Measurements from ENCODE around the gene RASAL2.
"Not testable (repeated sequence)": the region's sequence is repeated elsewhere in the genome, so short reads cannot be mapped to it uniquely, and the experiment has no call there.

The RASAL2 gene

DNA sequence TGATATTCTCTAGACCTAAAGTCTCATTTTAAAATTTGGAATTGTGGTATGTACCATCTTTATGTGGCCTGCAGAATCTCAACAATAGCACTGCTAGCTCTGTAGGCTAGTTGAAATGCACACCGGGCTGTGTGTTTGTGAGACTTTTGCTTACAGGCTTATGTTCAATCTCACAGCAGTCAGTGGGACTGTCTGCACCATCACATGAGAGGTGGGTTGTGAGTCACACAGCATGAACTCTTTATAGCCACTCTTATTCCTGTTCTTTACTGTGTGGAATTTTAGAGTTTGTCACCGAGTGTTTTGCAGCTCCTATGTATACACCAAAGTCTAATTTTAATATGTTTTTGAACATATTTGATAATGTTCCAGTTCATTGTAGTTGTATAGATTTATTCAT is 74.6 kb downstream of the RASAL2 start:
- no peak for DNase-seq

DNA sequence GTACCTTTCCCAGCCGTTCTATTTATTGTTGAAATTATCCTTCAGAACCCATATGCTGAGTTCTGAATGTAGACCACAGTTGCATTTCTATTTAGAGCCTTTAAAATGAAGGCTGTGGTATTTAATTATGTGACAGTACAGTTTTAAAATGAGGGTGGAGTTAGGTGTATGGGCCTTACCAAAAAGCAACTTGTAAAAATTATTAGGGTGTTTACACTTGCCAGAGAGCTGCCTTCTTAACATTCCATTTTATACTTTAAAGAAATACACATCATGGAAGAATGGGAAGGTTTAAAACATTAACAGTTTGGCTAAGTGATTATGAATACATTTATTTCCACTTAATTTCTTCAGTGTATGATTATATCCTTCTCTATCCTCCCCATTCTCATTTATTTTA is 75.7 kb downstream of the RASAL2 start:
- no peak for DNase-seq

DNA sequence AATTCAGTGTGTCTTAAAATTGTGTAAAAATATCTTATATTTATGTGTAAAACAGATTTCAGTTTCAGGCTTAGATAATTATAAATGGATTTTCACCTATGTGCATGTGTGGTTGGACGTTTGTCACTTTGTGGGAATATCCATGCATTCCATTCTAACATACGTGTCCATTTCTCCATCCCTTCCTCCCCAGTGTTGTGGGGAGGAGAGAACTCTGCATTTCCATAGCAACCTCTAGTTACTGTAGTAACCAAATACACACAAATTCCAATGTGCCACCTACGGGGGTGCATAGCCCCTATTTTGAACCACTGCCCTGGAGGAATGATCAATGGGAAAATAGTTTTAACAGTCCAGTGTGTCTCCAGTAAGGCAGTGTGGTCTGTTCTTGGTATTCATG is 79.0 kb downstream of the RASAL2 start:
- no peak for DNase-seq

GRCh38 chr1:178174539-178174938 is 80.6 kb downstream of the RASAL2 start:
- DNase-seq: no peak

DNA sequence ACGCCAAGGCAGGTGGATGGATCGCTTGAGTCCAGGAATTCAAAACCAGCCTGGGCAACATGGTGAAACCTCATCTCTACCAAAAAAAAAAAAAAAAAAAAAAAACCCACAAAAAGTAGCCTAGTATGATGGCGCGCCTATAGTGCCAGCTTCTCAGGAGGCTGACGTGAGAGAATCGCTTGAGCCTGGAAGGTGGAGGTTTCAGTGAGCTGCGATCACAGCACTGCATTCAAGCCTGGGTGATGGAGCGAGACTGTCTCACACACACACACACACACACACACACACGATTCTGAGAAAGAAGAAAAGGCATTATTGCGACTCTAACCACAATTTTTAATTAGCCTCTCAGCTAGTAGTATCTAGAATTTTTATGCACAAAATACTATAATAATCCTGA is 86.5 kb downstream of the RASAL2 start:
- no peak for DNase-seq

DNA sequence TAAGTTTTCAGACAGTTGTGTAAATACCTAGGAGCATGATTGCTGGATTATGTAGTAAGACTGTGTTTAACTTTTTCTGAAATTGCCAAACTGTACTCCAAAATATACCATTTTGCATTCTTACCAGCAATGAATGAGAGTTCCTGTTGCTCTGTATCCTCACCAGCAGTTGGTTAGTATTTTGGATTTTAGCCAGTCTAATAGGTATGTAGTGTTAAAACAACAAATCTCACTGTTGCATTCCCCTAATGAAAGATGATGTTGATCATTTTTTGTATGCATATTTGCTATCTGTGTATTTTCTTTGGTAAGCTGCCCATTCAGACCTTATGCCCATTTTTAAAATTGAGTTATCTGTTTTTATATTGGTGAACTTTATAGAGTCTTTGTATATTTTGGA is 89.9 kb downstream of the RASAL2 start:
- DNase-seq: no peak

DNA sequence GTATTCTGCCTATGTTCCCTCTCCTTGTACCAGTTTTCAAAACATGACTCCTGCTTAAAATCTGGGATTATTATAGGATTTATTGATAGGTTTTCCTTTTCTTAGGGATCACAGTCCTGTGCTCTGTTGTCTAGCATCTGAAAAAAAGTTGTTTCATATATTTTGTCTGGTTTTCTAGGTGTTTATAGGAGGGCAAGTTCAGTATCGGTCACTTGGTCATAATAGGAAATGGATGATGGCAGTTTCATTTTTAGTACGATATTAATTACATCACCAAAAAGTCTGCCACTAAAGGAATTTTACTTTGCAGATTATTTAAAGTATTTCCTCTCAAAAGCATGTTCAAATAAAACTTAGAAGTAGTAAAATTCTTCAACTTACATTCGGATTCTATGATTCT is 94.4 kb downstream of the RASAL2 start:
- no peak for DNase-seq

DNA sequence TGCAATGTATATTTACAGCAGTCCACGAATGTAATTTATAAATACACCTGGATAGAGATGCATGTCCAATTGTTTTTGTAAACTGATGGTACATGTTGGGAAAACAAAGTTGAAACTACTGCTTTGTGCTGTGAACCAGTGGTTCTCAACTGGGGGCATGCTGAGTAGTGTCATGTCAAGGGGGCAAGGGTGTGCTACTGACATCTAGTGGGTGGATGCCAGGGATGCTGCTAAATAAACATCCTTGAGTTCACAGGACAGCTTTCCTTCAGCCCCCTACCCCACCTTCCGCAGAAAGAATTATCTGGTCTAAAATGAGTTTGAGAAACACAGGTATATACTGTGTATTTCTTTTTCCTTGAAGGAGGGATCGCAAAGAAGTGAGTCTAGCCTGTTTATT is 95.9 kb downstream of the RASAL2 start:
- peak; percentile 48 for DNase-seq

DNA sequence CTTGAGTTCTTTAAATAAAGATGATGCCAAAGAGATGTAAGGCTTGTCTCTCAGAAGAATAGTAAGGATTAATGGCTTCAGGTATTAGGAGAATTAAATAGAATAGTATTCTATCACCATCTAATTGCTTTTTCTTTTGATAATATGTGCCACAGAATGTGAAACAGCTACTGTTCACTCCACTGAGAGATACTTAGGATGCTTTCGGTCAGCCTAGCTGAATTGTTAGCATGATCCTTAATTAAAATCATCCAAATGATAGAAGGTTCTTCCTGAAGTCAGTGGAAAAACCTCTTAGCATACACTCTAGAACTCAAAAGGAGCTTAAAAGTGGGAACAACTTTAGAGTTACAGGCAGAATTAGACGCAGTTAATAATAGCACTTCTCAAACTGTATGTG is 97.0 kb downstream of the RASAL2 start:
- DNase-seq: no peak

DNA sequence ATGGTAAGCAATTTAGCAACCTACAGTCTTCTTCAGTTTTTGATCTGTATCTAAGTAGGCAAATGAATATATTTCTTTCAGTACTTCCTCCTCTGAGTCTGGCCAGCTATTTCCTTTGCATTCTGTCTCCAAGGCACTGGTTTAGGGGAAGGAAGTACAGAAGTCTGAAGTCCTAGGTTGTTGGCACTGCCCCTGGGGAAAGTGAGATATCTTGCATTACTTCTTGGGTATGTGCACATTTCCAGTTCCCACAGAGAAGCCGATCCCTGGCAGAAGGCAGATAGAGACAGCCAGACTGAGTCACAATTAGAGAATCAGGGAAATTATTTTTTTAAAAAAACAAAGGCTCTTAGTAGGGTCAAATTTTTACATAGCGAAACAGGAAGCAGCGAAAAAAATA is 98.8 kb downstream of the RASAL2 start:
- DNase-seq: peak; percentile 27

DNA sequence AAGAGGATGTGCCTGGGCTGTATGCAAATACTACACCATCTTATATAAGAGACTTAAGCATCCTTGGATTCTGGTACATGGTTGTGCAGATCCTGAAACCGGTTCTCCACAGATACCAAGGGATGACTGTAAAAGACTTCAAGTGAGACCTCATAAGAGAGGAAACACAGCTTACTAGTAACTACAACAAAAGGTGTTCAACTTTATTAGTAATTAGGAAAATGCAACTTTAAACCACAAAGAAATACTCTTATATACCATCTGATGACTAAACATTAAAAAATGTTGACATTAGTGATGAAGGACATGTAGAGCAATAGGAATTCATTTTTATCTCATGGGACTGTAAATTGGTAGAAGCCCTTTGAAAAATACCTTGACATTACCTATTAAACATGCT is 102.7 kb downstream of the RASAL2 start:
- DNase-seq: no peak

- not testable (repeated sequence) for DNase-seq
Measured at GRCh38 chr1:178202095-178202494, 108.2 kb downstream of the RASAL2 start.

DNA sequence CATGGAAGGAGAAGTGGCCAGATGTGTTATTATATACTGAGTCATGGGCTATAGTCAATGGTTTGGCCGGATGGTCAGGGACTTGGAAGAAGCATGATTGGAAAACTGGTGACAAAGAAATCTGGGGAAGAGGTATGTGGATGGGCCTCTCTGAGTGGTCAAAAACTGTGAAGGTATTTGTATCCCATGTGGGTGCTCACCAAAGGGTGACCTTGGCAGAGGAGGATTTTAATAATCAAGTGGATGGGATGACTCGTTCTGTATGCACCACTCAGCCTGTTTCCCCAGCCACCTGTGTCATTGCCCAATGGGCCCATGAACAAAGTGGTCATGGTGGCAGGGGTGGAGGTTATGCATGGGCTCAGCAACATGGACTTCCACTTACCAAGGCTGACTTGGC is 108.6 kb downstream of the RASAL2 start:
- DNase-seq: not testable (repeated sequence)

DNA sequence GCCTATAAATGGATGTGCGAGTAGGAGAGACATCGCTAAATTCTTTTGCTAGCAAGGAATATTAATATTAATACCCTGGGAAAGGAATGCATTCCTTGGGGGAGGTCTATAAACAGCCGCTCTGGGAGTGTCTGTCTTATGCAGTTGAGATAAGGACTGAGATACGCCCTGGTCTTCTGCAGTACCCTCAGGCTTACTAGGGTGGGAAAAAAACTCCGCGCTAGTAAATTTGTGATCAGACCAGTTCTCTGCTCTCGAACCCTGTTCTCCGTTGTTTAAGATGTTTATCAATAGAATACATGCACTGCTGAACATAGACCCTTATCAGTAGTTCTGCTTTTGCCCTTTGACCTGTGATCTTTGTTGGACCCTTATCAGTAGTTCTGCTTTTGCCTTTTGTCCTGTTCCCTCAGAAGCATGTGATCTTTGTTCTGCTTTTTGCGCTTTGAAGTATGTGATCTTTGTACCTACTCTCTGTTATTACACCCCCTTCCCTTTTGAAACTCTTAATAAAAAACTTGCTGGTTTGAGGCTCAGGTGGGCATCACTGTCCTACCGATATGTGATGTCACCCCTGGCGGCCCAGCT is 114.5 kb downstream of the RASAL2 start:
- DNase-seq: not testable (repeated sequence)

- DNase-seq: no peak
Measured at GRCh38 chr1:178209935-178210334, 116.0 kb downstream of the RASAL2 start.

DNA sequence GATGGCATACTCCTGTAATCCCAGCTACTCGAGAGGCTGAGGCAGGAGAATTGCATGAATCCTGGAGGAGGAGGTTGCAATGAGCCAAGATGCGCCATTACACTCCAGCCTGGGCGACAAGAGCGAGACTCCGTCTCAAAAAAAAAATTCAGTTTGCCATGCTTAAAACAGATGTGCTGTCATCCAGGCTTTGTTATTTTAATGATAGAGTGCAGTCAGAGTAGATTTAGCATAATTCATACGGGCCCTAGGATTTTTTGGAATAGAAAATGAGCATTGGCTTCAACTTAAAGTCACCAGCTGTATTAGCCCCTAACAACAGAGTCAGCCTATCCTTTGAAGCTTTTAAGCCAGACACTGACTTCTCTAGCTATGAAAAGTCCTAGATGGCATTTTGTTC is 124.6 kb downstream of the RASAL2 start:
- no peak for DNase-seq

GRCh38 chr1:178220094-178220493 is 126.2 kb downstream of the RASAL2 start:
- no peak for DNase-seq

DNA sequence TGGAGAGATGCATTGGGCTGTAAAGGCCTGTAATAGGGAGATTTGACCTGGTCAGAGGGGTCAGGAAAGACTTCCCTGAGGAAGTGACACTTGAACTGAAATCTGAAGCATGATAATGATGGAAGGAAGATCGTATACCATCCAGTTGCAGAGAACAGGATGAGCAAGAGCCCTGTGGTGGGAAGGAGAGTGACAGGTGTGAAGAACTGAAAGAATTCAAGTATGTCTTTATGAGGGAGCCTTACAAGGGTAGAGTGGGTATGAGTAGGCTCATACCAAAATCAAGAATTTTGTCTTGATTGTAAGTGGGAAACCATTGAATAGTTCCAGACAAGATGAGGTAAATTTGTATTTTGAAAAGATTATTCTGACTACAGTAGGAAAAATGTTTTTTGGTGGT is 129.4 kb downstream of the RASAL2 start:
- DNase-seq: no peak

GRCh38 chr1:178224358-178224757 is 130.5 kb downstream of the RASAL2 start:
- no peak for DNase-seq

GRCh38 chr1:178230881-178231409 is 137.0 kb downstream of the RASAL2 start:
- DNase-seq: no peak

- no peak for DNase-seq
Measured at GRCh38 chr1:178232108-178232507, 138.2 kb downstream of the RASAL2 start.

- DNase-seq: no peak
Measured at GRCh38 chr1:178232949-178233348, 139.0 kb downstream of the RASAL2 start.

- DNase-seq: no peak
Measured at GRCh38 chr1:178237121-178237520, 143.2 kb downstream of the RASAL2 start.

DNA sequence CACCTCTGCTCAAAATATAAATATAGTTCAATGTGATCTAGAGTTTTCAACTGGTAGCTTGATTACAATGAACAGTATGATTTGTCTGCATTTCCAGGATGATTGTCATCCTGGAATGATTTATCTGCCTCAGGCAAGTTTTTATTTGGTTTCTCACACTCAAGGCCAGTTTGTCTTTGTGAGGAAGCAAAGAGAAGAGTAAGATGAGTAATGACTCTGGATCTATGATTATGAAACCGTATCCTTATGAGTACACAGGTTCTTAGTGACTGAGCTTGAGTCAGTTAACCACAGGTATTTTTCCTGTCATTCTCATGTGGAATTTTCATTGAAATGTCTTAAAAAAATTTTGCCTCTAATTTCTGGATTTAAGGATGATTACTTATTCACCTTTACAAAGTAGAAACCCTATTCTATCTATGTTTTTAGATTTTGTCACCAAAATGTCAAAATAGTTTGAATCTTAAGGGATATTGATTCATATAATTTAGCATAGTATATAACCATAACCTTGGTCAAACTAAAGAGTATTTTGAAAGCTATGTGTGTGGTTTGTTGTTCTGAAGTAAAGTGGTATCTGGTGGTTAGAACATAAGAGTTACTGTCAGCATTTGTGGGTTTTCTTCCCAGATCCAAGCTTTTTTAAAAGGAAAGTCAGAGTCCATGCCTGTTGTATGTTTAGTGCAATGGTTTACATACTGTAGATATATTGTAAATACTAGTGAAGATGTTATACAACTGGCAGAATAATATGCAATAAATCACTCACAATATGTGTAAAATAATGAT is 145.0 kb downstream of the RASAL2 start:
- DNase-seq: no peak

DNA sequence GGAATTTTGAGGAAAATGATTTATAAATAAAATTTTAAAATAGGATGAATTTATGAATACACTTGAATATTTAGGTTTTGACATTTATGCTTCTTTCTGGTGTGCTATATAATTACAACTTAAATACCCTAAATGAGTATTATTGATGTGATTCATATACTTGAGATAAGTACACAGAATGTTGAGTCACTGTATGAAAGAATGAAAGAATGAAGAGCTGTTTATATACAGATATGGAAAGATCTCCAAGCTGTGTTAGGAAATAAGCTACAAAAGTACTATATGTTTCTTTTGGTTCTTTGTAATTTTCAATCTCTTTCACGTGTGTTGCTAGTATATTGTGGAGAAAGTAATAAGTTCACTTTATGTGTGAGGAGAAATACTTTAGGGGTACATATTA is 147.2 kb downstream of the RASAL2 start:
- no peak for DNase-seq

All from hematopoietic multipotent progenitor cell treated with erythropoietin and hydrocortisone succinate and interleukin-3 and kit ligand, for 8 days (in vitro differentiated cells).